Measurements from ENCODE around the gene MLPH. TPM values are rescaled to one million over a fixed set of nuclear protein-coding genes. Genes with fewer than 3 reads are reported as not detected.

Gene MLPH
- total and polyA plus RNA-seq, 9 of the 15 experiments (the other 6 are each of a cell fraction or from before 2014, with no cell fraction given) = 0.22 TPM; not detected in 8

GRCh38 chr2:237536083-237536415 is 49.0 kb downstream of the MLPH start:
- WGBS (ENCODE audit: insufficient coverage, low coverage, missing lambda C conversion rate) = 18% methylated on average over 5 of the region's 5 CpGs
- ATAC-seq = no peak
- Histone ChIP-seq H4K20me1 (replicated peaks; ENCODE audit: control insufficient read depth, insufficient read depth, low read length) (no peaks in the 10 kb centered on the region), H3K27me3 (ENCODE audit: control insufficient read depth in 2 of 2, insufficient read depth in 2 of 2, low read length in 2 of 2) (peaks cover 6 to 74% of the 10 kb centered on the region in 2 experiments; a peak in 3 of 5 replicates), H3K9me1 (ENCODE audit: control insufficient read depth, insufficient read depth, low read length) (no peaks in the 10 kb centered on the region), H3K79me2 (ENCODE audit: control insufficient read depth, insufficient read depth, low read length) (no peaks in the 10 kb centered on the region), H3K27ac (ENCODE audit: extremely low read depth, low read depth, low read length) (no peak overlapping the region), H2AFZ (ENCODE audit: low read depth, low read length) (no peak overlapping the region), H3K4me3 (no peak overlapping the region), H3K9ac (ENCODE audit: insufficient read depth in 1 of 2, low read depth in 2 of 2, low read length in 2 of 2) (no peak overlapping the region), H3K36me3 (ENCODE audit: control insufficient read depth, insufficient read depth, low read length) (no peaks in the 10 kb centered on the region), H3K4me1 (replicated peaks in 1 of 2; ENCODE audit: control insufficient read depth in 2 of 2, insufficient read depth in 2 of 2, low read length in 2 of 2) (no peaks in the 10 kb centered on the region; a peak in 2 of 5 replicates), H3K9me3 (replicated peaks; ENCODE audit: control insufficient read depth, insufficient read depth, low read depth, low read length) (no peaks in the 10 kb centered on the region), H3K4me2 (ENCODE audit: insufficient read depth, low read length) (no peak overlapping the region)
- CTCF ChIA-PET (ENCODE audit: low intra/inter-chr PET ratio) = no interaction called here
- no TSS peak for BruUV-seq (replicated peaks)
- in situ Hi-C loops (cut with MboI) (no loop called here), intact Hi-C loops (cut with micrococcal nuclease) (no loop called here)
- no peak for DNase-seq (ENCODE audit: extremely low read depth in 1 of 4, low spot score in 3 of 4)
- POLR2A ChIA-PET = no interaction called here
- FAIRE-seq = no peak
- TF ChIP-seq PHF20 (IDR thresholded peaks at IDR 0.05; ENCODE audit: partially characterized antibody) (no peak), ZBTB8A (IDR thresholded peaks at IDR 0.05; ENCODE audit: partially characterized antibody) (no peak), TRIM24 (IDR thresholded peaks at IDR 0.05) (no peak), CUX1 (CRISPR knock-in tag; IDR thresholded peaks at IDR 0.05) (no peak), KLF6 (CRISPR knock-in tag; IDR thresholded peaks at IDR 0.05; ENCODE audit: borderline replicate concordance) (no peak), ELK1 (CRISPR knock-in tag; IDR thresholded peaks at IDR 0.05) (no peak), HMG20B (CRISPR knock-in tag; IDR thresholded peaks at IDR 0.05) (no peak), CBX2 (IDR thresholded peaks at IDR 0.05; ENCODE audit: insufficient read depth, low read length, poor library complexity, severe bottlenecking) (no peak), NFIC (IDR thresholded peaks at IDR 0.05) (no peak), ZNF23 (CRISPR knock-in tag; IDR thresholded peaks at IDR 0.05) (no peak), GTF2E2 (tag; IDR thresholded peaks at IDR 0.05) (no peak), ZNF780A (CRISPR knock-in tag; IDR thresholded peaks at IDR 0.05) (no peak), MCM7 (IDR thresholded peaks at IDR 0.05) (no peak), GTF2B (IDR thresholded peaks at IDR 0.05; ENCODE audit: extremely low read depth, insufficient read length) (no peak), CTCF (IDR thresholded peaks at IDR 0.05 in 2 of 3, conservative IDR thresholded peaks at IDR 0.05 in 1 of 3; ENCODE audit: insufficient read depth in 2 of 3, low read depth in 1 of 3, low read length in 3 of 3) (no peak), NUFIP1 (IDR thresholded peaks at IDR 0.05; ENCODE audit: partially characterized antibody) (no peak), L3MBTL2 (IDR thresholded peaks at IDR 0.05) (no peak)

Data from K562 (cell line).